22Rv1 (cell line): ENCODE data around the gene JAM2.

Experiments
- H3K27ac ChIP-seq: fragments of 450-650 bp; 2 replicates; pipeline ENCODE4 v1.5.1; 2017
- CTCF ChIP-seq: fragments of 450-650 bp; IDR thresholded peaks from 2 replicates; pipeline ENCODE4 v1.5.1; 2017; ENCODE audit warnings: mild to moderate bottlenecking
- ZFX ChIP-seq: fragments of 450-650 bp; IDR thresholded peaks from 2 replicates; pipeline ENCODE4 v1.6.1; 2017; ENCODE audit warnings: antibody characterized with exemption, borderline replicate concordance

Gene JAM2

GRCh38 chr21:25637851-25638659 lies 1.0 kb upstream of the JAM2 start:
- TF ChIP-seq CTCF: no peak
- no peak for TF ChIP-seq ZFX
- no peak overlapping the region for H3K27ac ChIP-seq

DNA sequence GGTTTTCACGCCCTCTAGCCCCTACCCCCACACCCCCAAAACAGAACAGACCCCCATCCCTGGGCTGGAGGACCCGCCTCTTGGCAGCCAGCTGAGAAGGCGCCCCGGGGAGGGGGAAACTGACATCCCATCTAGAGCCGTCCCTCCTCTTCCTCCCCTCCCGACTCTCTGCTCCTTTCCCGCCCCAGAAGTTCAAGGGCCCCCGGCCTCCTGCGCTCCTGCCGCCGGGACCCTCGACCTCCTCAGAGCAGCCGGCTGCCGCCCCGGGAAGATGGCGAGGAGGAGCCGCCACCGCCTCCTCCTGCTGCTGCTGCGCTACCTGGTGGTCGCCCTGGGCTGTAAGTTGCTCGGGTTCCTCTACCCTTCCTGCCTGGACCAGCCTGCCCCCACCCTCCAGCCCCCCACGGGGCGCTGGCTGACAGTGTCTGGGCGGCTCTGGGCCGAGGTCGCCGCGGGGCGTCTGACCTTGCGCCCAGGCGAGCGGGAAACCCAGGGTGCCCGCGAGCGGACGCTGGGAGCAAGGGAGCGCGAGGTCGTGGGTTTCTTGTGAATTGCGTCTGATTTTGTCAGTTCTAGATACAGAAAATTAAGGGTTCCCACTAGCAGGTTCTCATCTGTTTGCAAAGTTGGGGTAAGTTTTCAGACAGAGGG lies 618 bp downstream of the JAM2 start:
- TF ChIP-seq ZFX (no peak), CTCF (peak; percentile 54)
- H3K27ac ChIP-seq: no peak overlapping the region

GRCh38 chr21:25640202-25640942 lies 1.3 kb downstream of the JAM2 start:
- H3K27ac ChIP-seq: no peak overlapping the region
- TF ChIP-seq CTCF (no peak), ZFX (no peak)

DNA sequence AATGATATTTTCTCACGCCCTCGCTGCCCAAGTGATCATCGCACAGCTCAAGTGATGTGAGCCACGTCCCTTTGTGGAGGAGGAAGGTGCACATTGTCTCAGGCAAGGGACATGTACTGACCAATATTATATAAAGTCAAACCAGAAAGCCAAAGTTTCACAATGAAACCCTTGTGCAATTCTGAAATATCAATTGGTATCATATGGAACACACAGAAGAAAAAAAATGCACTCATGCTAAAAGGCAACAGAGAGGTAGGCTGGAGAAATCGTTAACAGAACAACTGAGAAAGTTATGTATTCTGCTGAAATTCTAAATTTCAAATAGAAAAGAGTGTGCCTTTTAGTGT lies 1.9 kb downstream of the JAM2 start:
- H3K27ac ChIP-seq: no peak overlapping the region
- TF ChIP-seq CTCF (no peak), ZFX (no peak)

- TF ChIP-seq CTCF (no peak), ZFX (no peak)
- H3K27ac ChIP-seq: no peak overlapping the region
These were observed 4.4 kb downstream of the JAM2 start for GRCh38 chr21:25643486-25643885.

- no peak overlapping the region for H3K27ac ChIP-seq
- TF ChIP-seq ZFX (no peak), CTCF (no peak)
These were observed 7.4 kb downstream of the JAM2 start for GRCh38 chr21:25646474-25646873.
